Measurements from ENCODE around the gene SLC5A5. TPM values are rescaled to one million over a fixed set of nuclear protein-coding genes. Genes with fewer than 3 reads are reported as not detected.

Gene SLC5A5
- total RNA-seq, 1 experiment from 2014 or later: 1.8 TPM

GRCh38 chr19:17854061-17854460, 17.7 kb upstream of the SLC5A5 start:
- no peak overlapping the region for H3K4me2 ChIP-seq (ENCODE audit: insufficient read depth, insufficient read length, low read length)
- Mint-ChIP-seq H3K4me3 (no peak overlapping the region), H3K9me3 (peaks cover 2 to 5% of the 10 kb centered on the region in 2 experiments; a peak in 3 of 5 replicates), H3K27ac (no peak overlapping the region), H3K27me3 (ENCODE audit: low read depth) (peaks cover 16% of the 10 kb centered on the region), H3K36me3 (ENCODE audit: insufficient read depth in 1 of 3, low read depth in 3 of 3) (no peaks in the 10 kb centered on the region), H3K4me1 (peaks cover 7 to 8% of the 10 kb centered on the region in 2 experiments)
- no peak overlapping the region for H2BK5ac ChIP-seq (ENCODE audit: insufficient read length, low read length)
- H4K20me1 ChIP-seq (ENCODE audit: control insufficient read depth, insufficient read depth, insufficient read length): no peaks in the 10 kb centered on the region
- H2AK5ac ChIP-seq (ENCODE audit: insufficient read length, low read length): no peak overlapping the region
- no peak overlapping the region for H4K91ac ChIP-seq (ENCODE audit: insufficient read length, low read depth, low read length)
- H3K9me3 ChIP-seq (ENCODE audit: control insufficient read depth, low read depth, low read length): no peaks in the 10 kb centered on the region
- H2AFZ ChIP-seq (ENCODE audit: low read length): no peak overlapping the region
- no peak overlapping the region for H3K27ac ChIP-seq (ENCODE audit: insufficient read length, low read depth, low read length)
- H3K4ac ChIP-seq (ENCODE audit: low read depth, low read length): no peak overlapping the region
- WGBS (ENCODE audit: extremely low coverage, insufficient read length, low lambda C conversion rate): no CpG with 5 or more reads among the region's 6 CpGs
- H3K79me2 ChIP-seq (ENCODE audit: insufficient read depth, low read length): no peaks in the 10 kb centered on the region
- no peaks in the 10 kb centered on the region for H3K79me1 ChIP-seq (ENCODE audit: insufficient read depth, low read depth, low read length, poor library complexity, severe bottlenecking)
- DNase-seq: no peak
- H3K23me2 ChIP-seq (ENCODE audit: insufficient read length, low read depth, low read length, poor library complexity, severe bottlenecking): no peaks in the 10 kb centered on the region
- no peak overlapping the region for H2BK120ac ChIP-seq (ENCODE audit: low read depth, low read length, poor library complexity, severe bottlenecking)
- H4K5ac ChIP-seq (ENCODE audit: insufficient read length, low read depth, low read length): no peak overlapping the region
- no peak overlapping the region for H3K14ac ChIP-seq (ENCODE audit: insufficient read depth, low read length)
- no peak for TF ChIP-seq CTCF (conservative IDR thresholded peaks at IDR 0.05)
- H3K4me1 ChIP-seq (ENCODE audit: insufficient read depth, low read length): no peaks in the 10 kb centered on the region
- H3K18ac ChIP-seq (ENCODE audit: insufficient read length, low read depth, low read length): no peak overlapping the region
- no peak overlapping the region for H3K56ac ChIP-seq (ENCODE audit: insufficient read length, low read depth, low read length)
- H3K27me3 ChIP-seq (ENCODE audit: insufficient read depth, low read length): no peaks in the 10 kb centered on the region
- no peak overlapping the region for H3K23ac ChIP-seq (ENCODE audit: insufficient read length, low read depth, low read length)
- no peak overlapping the region for H3T11ph ChIP-seq (ENCODE audit: low read length)
- H2BK15ac ChIP-seq (ENCODE audit: low read depth, low read length): no peak overlapping the region
- no peak overlapping the region for H3K9ac ChIP-seq (ENCODE audit: extremely low read depth, insufficient read length, low read length)
- no peak overlapping the region for H2BK12ac ChIP-seq (ENCODE audit: insufficient read length, low read depth, low read length)
- no peak overlapping the region for H4K8ac ChIP-seq (replicated peaks; ENCODE audit: insufficient read length, low read depth, low read length)
- H2BK20ac ChIP-seq (ENCODE audit: low read depth, low read length, poor library complexity, severe bottlenecking): no peak overlapping the region

All from H9 (cell line).